HT1080 (cell line): ENCODE measurements around the gene INA. TPM values are rescaled to one million over a fixed set of nuclear protein-coding genes. Genes with fewer than 3 reads are reported as not detected.

ENCODE experiments used
- small RNA-seq: library from RNA; depleted of rRNA; stranded (forward); fragments of <200 nt; gene quantifications from one replicate; pipeline ENCODE3, GENCODE V24; 2014
- total RNA-seq: library from RNA; depleted of rRNA; stranded (reverse); fragments of >200 nt; shearing (Covaris generic); gene quantifications from 2 replicates; pipeline ENCODE4 v1.2.3, GENCODE V29; 2014; rRNA removed

Gene INA
- total RNA-seq, 1 experiment from 2014 or later: not detected

Small RNAs within 50 kb of the gene (small RNA-seq; reads per million reads assigned to genes)
- not detected for gene RNU11-3P

Other genes with a start within 250 kb of the INA start
- gene NT5C2, start 83.9 kb upstream of the INA start, total RNA-seq: 29.2 and 40.0 TPM in 2 replicates
- gene RPEL1, start 31.3 kb upstream of the INA start, total RNA-seq: not detected in 2 replicates
- 16.6 and 17.5 TPM in 2 replicates for gene PCGF6, start 74.0 kb downstream of the INA start, total RNA-seq
- 13.5 and 15.7 TPM in 2 replicates for gene TAF5, start 90.8 kb downstream of the INA start, total RNA-seq
- 285 and 369 TPM in 2 replicates for gene ATP5MK, start 119.3 kb downstream of the INA start, total RNA-seq
- 86.0 and 89.4 TPM in 2 replicates for gene PDCD11, start 119.5 kb downstream of the INA start, total RNA-seq
- not detected in 2 replicates for gene CALHM2, start 175.2 kb downstream of the INA start, total RNA-seq
- not detected in 2 replicates for gene CALHM1, start 181.8 kb downstream of the INA start, total RNA-seq
- gene CALHM3, start 202.1 kb downstream of the INA start, total RNA-seq: not detected in 2 replicates
- gene NEURL1, start 216.6 kb downstream of the INA start, total RNA-seq: not detected in 2 replicates